HG02763 (cell line): Measurements from ENCODE around the gene PLA2G6.
"Not testable (repeated sequence)": the region's sequence is repeated elsewhere in the genome, so short reads cannot be mapped to it uniquely, and the experiment has no call there.

ENCODE experiments used
- ATAC-seq: cut with Tn5 transposase; IDR thresholded peaks from one replicate; pipeline ENCODE4 v1.9.1; 2021; ENCODE audit warnings: mild to moderate bottlenecking, moderate library complexity; ENCODE audit not compliant: unreplicated experiment

The PLA2G6 gene

DNA sequence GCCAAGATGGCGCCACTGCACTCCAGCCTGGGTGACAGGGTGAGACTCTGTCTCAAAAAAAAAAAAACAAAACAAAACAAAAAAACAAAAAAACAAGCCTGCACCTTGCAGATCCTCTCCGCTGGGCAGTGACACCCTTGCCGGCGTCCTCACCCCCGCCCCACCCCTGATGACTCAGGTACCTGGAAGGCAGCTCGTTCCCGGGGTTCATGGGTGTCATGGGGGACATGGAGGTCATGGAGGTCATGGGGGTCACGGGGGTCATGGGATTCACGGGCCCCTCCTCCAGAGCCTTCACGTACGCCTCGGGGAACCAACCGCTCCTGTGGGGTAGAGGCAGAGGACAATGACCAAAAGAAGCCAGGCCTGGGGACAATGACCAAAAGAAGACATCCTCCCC lies 94.7 kb downstream of the PLA2G6 start:
- no peak for ATAC-seq

DNA sequence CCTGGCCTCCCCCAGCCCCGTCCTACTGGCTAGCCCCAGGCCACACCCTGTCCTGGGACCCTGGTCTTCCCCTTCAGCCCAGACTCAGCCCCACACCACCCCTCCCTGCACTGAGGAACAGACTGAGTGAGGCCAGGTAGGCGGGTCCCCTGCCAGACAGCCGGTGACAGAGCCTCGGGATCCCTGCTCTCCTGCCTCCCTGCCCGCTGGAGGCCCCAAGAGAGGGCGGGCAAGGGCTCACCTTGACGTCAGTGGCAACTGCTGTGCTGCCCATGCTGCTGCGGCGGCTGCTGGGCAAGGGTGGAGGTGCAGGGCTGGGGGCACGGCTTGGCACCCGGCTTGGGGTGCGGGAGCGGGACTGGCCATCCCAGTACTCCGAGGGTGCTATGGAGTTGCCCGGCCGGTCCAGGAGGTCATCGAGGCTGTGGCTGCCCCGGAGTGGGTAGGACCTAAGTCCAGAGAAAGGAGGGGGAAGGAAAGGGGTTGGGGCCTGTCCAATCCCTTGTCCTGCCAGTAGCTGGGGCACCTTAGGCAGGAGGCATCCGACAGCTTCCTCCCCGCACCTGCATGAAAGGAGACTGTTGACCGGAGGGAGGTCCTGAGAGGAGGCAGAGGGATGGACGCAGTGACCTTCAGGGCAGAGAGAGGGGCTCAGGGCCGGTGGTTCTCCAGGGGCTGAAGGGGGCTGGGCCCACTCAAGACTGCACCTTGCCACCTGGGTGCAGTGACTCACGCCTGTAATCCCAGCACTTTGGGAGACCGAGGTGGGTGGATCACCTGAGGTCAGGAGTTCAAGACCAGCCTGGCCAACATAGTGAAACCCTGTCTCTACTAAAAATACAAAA lies 95.4 kb downstream of the PLA2G6 start:
- no peak for ATAC-seq

DNA sequence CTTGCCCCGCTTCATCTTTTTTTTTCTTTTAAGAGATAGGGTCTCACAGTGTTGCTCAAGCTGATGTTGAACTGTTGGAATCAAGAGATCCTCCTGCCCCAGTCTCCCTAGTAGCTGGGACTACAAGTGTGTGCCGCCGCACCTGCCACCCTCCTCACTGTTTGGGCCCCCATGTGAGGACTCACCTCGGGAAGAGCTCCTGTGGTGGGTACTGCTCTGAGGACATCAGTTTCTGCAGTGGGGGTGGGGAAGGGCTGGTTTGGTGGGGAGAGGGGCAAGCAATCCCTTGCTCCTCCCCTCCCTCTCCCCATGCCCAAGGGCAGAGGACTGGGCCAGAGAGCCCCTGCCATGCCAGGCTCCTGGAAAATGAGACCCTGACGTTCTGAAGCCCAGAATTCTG lies 96.1 kb downstream of the PLA2G6 start:
- ATAC-seq = no peak

DNA sequence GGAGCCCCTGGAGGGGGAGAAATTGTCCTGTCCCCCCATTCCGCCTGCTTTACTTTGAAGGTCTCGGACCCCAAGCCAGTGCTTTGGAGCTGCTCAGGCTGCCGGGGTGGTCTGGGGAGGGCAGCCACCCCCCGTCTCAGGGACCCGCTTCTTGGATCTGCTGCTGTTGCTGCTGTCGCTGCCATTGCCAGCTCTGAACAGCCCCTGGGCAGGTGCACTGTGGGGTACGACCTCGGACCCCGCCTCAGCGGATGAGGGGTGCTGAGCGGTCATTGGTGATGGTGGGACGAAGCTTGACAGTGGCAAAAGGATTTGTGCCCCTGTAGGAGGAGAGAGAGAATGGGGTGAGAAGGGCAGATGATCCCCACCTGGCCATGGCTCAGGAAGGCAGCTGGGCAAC lies 96.6 kb downstream of the PLA2G6 start:
- no peak for ATAC-seq

DNA sequence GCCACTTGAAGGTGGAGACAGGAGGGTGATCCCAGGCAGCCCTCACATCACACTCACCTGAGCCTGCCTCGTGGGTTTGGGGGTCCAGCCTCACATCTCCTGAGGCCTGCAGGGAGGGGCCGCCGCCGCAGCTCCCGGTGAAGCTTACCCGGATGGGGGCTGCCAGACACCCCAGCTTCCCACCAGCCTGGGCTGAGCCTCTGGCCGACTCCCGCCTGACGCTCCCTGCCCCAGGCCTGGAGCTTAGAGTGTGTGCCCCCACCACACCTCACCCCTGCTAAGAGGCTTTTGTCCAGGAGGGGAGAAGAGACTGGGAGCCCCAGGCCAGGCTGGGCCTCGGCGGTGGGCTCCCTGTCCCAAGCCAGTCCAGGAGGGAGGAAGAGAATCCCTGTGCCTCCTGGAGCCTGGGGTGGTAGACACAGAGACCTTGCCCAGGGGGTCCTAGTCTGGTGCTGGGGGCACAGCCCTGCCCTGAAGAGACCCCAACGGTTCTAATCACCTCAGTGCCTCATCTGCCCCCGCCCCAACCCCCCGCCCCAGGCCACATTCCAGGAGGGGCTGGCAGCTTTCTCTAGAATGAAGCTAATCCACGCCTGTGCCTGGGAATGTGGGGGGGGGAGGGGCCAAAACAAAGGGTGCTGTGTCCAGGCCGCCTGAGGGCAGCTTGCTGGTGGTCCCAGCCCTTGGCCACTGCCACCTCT lies 97.5 kb downstream of the PLA2G6 start, which contains the start of gene SLC16A8:
SLC16A8 (minus strand) TSS at position 254 of the 701 bp plus-strand sequence. CDS start 1,311 bp downstream, outside the sequence.
- no peak for ATAC-seq

DNA sequence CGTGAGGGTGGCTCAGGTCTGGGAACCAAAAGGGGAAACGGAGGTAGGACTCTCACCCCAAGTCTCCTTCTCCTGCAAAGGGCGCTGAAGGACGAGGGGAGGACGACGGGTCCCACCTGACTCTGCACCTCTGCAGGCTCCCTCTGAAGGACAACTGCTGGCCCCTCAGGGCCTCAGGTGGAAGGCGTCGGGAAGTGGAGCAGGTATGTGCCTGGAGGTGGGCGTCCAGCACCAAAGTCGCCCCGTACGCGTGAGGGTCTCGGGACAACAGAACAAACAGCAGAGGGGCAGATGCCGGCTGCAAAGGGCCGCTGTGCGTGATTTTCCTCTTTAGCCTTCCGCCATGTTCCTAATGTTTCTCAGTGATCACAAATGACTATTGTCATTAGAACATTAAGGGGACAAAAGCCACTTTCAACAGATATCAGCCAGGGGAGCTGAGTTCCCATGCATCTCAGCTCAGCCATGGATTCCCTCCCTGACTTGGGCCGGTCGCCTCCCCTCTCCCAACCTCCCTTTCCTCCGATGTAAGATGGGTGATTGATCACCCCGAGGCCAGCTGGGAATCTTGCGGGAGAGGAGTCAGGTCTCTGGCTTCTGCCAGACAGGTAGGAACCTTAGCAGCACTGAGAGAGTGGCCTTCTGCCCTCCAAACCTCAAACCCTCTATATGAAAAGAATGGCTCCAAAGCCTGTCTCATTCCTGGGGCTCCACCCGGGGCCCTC lies 98.5 kb downstream of the PLA2G6 start:
- ATAC-seq = no peak

DNA sequence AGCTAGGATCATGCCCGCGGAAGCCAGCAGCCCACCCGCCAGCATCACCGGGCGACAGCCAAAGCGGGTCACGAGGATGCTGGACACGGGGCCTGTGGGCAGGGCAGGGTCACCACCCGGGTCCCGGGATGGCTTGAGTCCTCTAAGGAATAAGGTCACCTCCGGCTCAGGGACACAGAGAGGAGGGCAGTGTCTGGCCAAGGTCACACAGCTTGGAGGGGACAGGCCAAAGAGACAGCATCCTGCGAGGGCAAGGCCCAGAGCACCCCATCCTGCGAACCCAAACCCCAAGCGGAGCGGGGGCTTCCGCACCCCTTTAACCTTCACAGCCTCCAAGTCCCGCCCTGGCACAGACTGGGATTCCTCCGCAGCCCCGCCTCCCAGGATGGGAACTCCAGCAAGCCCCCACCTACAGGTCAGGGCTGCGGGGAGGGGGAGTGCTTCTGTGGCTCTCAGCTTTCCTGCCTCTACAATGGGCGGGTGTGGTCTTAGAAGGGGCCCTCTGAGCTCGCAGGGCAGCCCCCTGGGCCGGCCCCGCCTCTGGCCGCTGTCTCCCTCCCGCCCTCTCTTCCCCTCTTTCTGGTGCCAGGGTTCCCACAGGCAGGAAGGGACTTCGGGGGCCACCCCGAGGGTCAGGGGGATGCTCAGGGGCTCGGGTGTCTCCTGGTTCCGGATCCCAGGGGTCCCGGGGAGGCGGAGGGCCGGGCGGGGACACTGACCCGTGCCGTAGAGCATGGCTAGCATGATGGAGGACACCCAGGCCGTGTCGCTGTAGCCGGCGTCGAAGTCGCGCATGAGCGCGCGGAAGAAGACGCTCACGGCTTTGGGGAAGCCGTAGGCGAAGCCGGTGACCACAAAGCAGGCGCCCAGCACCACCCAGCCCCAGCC lies 99.4 kb downstream of the PLA2G6 start:
- no peak for ATAC-seq

DNA sequence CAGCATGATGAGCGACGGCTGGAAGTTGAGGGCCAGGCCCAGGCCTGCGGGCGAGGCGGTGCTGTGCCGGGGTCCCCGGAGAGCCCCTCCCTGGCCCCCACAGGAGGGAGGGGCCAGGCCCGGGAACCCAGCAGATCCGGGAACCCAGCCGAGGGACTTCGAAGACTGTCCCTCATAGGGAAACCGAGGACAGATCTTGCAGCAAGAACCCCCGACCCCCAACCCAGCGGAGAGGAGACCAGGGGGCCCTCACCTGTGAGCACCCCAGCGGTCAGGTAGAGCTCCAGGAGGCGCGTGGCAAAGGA lies 100.0 kb downstream of the PLA2G6 start:
- ATAC-seq = no peak

DNA sequence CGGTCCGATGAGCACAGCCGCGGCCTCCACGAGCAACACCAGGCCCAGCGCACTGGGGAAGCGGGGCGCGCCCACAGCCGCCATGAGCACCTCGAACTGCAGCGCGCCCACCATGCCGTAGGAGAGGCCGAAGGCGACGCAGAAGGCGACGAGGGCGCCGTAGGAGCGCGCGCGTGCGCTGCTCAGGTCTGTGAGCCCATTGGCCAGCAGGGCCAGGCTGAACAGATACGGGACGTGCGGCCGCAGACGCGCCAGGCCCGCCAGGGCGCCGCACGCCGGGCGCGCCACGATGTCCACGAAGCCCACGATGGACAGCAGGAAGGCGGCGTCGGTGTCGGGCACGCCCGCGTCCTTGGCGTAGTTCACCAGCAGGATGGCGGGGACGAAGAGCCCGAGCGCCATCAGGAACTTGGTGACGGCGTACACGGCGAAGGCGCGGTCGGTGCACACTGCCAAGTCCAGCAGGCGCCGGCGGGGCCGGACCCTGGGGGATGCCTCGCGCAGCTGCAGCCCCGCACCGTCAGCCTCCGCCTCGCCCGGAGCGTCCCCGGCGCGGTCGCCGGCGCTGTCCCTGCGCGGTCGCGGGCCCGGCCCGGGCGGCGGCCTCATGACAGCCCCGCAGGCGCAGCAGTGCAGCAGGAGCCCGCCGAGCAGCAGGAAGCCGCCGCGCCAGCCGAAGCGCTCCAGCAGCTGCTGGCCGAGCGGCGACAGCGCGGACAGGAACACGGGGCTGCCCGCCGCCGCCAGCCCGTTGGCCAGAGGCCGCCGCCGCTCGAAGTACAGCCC lies 100.6 kb downstream of the PLA2G6 start:
- no peak for ATAC-seq

DNA sequence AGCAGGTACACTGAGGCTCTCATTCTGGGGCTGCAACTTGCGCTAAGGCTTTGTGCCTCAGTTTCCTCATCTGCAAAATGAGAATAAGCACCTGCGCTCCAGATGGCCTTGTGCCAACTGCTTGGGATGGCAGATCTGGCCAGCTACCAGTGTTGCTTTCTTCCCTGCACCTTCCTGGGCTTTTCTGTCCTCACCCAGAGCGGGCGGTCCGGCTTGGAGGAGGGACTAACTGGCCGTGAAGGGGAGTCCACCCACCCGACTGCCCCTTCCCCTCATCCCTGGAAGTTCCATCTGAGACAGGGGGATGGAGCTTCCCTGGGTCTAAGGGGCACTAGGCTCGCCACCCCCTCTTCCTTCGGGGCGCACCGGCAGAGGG lies 101.2 kb downstream of the PLA2G6 start:
- no peak for ATAC-seq

DNA sequence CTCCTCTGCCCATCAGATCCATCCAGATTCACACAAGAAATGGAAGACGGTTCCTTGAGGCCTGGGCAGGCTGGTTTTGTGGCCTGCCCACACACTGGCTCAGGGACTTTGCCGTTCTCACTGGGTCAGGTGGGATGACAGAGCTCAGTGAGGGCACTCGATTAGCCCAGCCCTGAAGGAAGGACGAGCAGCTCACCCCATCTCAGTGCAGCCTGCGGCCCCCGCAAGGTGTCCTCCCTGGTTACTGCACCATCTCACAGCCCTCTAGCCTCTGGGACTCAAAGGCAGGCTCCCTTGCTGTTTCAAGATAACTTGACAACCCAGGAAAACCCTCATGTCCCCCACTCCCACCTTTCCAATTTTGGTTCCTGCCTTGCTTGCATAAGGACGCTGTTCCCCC lies 101.8 kb downstream of the PLA2G6 start:
- no peak for ATAC-seq

DNA sequence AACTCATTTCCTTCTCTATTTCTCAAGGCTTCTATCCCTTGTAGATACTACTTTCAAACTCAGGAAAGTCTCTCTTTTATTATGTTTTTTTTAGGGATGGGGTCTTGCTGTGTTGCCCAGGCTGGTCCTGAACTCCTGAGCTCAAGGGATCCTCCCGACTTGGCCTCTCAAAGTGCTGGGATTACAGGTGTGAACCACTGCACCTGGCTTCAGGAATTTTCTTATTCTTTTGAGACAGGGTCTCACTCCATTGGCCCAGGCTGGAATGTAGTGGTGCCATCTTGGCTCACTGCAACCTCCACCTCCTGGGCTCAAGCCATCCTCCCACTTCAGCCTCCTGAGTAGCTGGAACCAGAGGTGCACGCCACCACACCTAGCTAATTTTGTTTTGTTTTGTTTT lies 102.4 kb downstream of the PLA2G6 start:
- not testable (repeated sequence) for ATAC-seq

DNA sequence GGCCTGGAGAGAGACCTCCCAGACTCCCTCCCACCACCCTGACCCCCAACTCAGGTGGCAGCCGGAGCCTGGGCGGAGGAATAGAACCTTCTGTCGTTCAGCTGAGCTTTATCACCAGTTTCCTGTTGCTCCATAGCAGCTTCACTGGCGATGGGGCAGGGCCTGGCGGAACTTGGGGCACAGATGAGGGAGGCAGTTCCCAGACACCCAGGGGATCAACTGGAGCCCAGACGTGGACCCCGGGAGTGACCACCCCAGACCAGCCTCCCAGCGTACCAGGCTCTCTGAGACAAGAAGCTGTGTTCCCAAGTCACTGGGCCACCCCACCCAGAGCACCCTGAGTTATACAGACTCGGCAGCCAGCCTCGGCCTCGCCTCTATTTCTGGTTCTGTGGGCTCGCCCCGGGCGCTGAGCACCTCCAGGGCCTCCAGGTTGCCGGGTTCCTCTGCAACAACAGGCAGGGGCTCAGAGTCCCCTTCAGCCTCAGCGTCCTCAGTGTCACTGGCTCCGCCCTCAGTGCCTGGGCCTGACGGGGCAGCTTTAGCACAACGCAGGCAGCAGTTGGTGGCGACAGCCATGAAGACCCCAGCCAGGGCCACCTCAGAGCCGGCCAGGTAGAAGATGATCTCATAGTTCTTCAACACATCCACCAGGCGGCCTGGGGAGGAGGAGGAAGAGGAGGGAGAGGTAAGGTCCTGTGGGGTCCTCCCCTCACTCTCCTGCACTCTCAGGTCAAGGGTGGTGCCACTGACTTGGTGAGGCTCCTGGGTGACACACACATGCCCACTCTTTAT lies 103.4 kb downstream of the PLA2G6 start:
- no peak for ATAC-seq

DNA sequence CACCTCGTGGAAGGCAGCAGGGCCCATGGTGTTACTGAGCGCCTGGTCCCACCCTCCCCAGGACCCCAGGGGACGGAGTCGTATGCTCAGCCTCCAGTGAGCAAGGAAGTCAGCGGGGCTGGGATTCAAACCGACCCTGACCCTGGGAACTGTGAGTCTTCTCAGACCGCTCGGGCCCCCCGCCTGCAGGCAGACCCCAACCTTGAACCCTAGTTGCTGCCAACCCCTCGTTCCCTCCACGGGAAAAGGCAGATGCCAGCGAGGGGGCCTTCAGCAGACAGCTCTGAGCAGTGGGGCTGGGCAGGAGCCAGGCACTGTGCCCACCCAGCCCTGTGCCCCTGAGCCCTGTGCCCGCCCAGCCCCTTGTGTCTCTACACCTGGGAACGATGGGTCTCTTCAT lies 104.0 kb downstream of the PLA2G6 start:
- ATAC-seq = no peak

DNA sequence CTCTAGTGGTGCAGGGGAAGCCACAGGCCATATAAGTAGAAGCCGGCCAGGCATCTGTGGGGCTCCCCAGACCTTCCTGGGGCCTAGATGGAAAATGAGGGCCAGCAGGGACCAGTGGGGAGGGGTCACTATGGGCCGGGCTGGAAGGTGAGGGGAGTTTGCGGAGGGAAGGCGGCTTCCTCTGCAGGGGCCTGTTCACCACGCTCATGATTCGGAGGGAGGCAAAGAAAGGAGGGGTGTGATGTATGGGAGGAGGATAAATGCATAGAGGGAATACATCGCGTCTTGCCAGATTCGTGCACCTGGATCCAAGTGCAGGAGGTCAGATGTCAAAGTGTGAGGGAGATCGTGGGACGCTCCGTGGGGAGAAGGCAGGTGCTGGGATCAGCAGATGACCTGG lies 104.5 kb downstream of the PLA2G6 start:
- no peak for ATAC-seq

DNA sequence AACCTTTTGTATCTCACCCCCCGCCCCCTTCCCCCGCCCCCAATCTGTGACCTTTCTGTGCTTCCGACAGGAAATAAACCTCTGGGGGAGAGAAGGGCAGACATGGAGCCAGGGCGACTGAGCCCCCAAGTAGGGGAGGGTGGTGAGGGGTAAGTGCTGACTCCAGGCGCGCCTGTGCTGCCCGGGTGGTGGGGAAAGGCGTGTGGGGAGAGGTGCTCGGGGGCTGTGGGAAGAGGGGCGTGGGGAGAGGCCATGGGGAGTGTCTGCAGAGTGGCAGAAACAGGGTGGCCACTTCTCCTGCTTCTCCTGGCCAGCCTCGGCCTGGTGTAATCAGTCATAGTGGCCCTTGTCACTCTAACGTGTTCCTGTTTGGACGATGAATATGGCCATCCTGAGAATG lies 105.7 kb downstream of the PLA2G6 start:
- ATAC-seq = no peak

DNA sequence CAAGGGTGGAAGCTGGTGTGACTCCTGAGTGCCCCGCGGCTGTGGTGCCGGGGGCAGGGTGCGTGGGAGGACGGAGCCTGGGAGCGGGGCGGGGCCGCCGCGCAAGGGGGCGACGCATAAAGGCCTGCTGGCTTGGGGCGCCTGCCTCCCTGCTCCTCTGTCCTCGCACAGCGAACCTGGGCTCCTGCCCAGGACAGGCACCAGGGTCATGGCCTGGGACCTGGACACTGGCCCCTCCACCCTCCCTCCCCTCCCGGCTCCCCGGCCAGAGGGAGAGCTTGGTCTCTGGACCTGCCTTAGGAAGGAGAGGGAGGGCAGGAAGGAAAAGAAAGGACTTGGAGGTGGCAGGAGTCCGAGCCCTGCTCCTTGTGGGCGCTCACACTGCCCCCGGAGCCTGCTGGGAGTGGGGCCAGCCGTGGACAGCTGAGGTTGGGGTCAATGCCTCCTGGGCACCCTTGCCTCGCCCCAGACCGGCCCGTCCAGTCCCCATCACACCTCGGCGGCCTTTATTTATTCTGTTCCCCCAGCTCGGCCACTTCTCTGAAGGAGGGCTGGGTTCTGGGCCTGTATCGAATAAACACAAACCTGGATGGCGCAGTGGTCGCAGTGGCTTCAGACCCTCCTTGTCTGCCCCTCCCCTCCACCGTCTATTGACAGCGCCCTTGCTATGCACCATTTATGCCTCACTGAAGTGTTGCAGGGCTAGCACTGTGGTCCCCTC lies 106.4 kb downstream of the PLA2G6 start:
- no peak for ATAC-seq

DNA sequence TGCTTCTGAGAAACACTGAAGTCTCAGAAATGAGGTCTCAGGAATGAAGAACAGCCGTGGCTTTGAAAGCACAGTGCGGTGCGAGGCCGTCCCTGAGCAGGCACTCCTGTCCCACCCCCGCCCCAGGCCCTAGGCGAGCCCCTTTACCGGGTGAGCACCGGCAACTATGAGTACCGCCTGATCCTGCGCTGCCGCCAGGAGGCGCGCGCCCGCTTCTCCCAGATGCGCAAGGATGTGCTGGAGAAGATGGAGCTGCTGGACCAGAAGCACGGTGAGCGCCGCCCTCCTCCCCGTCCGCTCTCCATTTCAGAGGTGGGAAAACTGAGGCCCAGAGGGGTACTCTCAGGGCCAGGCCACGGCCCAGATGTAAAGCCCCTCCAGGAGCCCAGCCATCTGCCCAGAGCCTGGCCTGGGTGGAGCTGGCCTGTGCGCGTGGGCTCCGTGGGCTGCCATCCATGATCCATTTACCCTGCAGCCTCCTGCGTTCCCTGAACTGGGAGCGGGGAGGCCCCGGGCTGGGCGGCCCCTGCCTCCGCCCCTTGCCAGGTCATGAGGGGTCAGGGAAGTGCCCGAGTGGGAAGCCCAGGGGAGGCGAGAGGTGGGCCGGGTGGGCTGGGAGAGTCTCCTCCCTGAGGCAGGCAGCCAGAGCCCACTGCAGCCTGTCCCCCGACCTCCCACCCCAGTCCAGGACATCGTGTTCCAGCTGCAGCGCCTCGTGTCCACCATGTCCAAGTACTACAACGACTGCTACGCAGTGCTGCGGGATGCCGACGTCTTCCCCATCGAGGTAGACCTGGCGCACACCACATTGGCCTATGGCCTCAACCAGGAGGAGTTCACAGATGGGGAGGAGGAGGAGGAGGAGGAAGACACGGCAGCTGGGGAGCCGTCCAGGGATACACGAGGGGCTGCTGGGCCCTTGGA lies 107.2 kb downstream of the PLA2G6 start:
- ATAC-seq = no peak
